HepG2 (cell line): ENCODE data around the gene CTNNBIP1. TPM values are rescaled to one million over a fixed set of nuclear protein-coding genes. Genes with fewer than 3 reads are reported as not detected.

Experiments used
- ATAC-seq: fragments of 200-7000 bp; cut with Tn5 transposase; 3 replicates; pipeline ENCODE4 v1.9.1; 2020; ENCODE audit warnings: mild to moderate bottlenecking, moderate library complexity
- BruUV-seq: library from RNA; stranded (reverse); fragments of 400-500 nt; replicated peaks from 2 replicates; lab custom pipeline; 2021; lab: Mats Ljungman, UMichigan
- CTCF ChIA-PET: fragments of 300-600 bp; formaldehyde crosslinking; extraction: SDS; loops from one replicate; lab custom pipeline; 2021; ENCODE audit warnings: low total read pairs, inconsistent platforms, low intra/inter-chr PET ratio; lab: Yijun Ruan, JAX
- POLR2A ChIA-PET: fragments of 350-600 bp; sonication (Branson Sonifier 250); formaldehyde crosslinking; loops from one replicate; lab custom pipeline; 2020; ENCODE audit warnings: antibody characterized with exemption, inconsistent platforms; lab: Yijun Ruan, JAX
- DNase-seq: peaks from one replicate; pipeline ENCODE4 v3.0.0-alpha.2; 2015; ENCODE audit warnings: low spot score
- FAIRE-seq: peaks from 3 replicates; lab custom pipeline; 2011; peaks lifted over from hg19 to GRCh38; lab: Jason Lieb, UNC
- H2AFZ ChIP-seq: one replicate; pipeline ENCODE4 v1.6.1; 2011; ENCODE audit warnings: low read length, inconsistent platforms
- H3K27ac ChIP-seq: fragments of 300-600 bp; 3 replicates; pipeline ENCODE4 v1.8.0; 2011; ENCODE audit warnings: mixed run types, mild to moderate bottlenecking, mixed read lengths, low read length, inconsistent platforms; ENCODE audit not compliant: insufficient read depth; ENCODE audit errors: extremely low read length
- H3K27me3 ChIP-seq, 2 experiments: fragments of 200-600 bp in 1 of 2; 2 replicates in 1 of 2; 3 replicates in 1 of 2; pipeline versions ENCODE4 v1.6.0 to v1.8.0; 2011; ENCODE audit warnings: low read length in 2 of 2, mild to moderate bottlenecking in 2 of 2, moderate library complexity in 2 of 2, inconsistent platforms in 1 of 2; ENCODE audit not compliant: insufficient read depth in 2 of 2, control insufficient read depth in 1 of 2
- H3K36me3 ChIP-seq, 2 experiments: fragments of 200-600 bp in 1 of 2; replicated peaks in 1 of 2; 2 replicates in 1 of 2; 3 replicates in 1 of 2; pipeline versions ENCODE4 v1.5.1 to v1.8.0; 2011; ENCODE audit warnings: low read length in 2 of 2, inconsistent platforms in 1 of 2; ENCODE audit not compliant: insufficient read depth in 2 of 2, control insufficient read depth in 1 of 2
- H3K4me1 ChIP-seq: 2 replicates; pipeline ENCODE4 v1.5.1; 2012; ENCODE audit warnings: low read length, inconsistent platforms; ENCODE audit not compliant: insufficient read depth
- H3K4me2 ChIP-seq: 2 replicates; pipeline ENCODE4 v1.6.0; 2011; ENCODE audit warnings: low read depth, low read length, inconsistent platforms
- H3K4me3 ChIP-seq, 3 experiments: fragments of 200-600 bp in 1 of 3; sonication (generic), shearing (Covaris generic) in 1 of 3; replicated peaks in 1 of 3; 2 replicates each; pipeline ENCODE4 v1.5.1; 2011 to 2016; ENCODE audit warnings: low read length in 3 of 3, inconsistent platforms in 2 of 3, low read depth in 2 of 3, mild to moderate bottlenecking in 2 of 3, control low read depth in 1 of 3, mixed read lengths in 1 of 3; ENCODE audit not compliant: insufficient read depth in 1 of 3
- H3K79me2 ChIP-seq: one replicate; pipeline ENCODE4 v1.6.1; 2011; ENCODE audit warnings: low read length, inconsistent platforms; ENCODE audit not compliant: insufficient read depth
- H3K9ac ChIP-seq: 2 replicates; pipeline ENCODE4 v1.6.0; 2011; ENCODE audit warnings: mild to moderate bottlenecking, low read depth, low read length, inconsistent platforms; ENCODE audit not compliant: insufficient read depth
- H3K9me3 ChIP-seq: 2 replicates; pipeline ENCODE4 v1.5.1; 2012; ENCODE audit warnings: mild to moderate bottlenecking, low read length
- H4K20me1 ChIP-seq: 2 replicates; pipeline ENCODE4 v1.6.0; 2011; ENCODE audit warnings: inconsistent platforms, mild to moderate bottlenecking, low read length, moderate library complexity; ENCODE audit not compliant: insufficient read depth
- CREBL2 ChIP-seq: sonication (generic); formaldehyde crosslinking; IDR thresholded peaks from 2 replicates; pipeline ENCODE4 v1.8.1; 2023; ENCODE audit warnings: missing genetic modification reagents, mild to moderate bottlenecking, borderline replicate concordance
- FOXK2 ChIP-seq: fragments of 450-650 bp; IDR thresholded peaks from 2 replicates; pipeline ENCODE4 v1.6.1; 2016
- GATAD2A ChIP-seq: IDR thresholded peaks from 2 replicates; pipeline ENCODE4 v1.6.1; 2016
- NFE2 ChIP-seq: sonication (generic); formaldehyde crosslinking; IDR thresholded peaks from 2 replicates; pipeline ENCODE4 v1.4.0; 2020; ENCODE audit warnings: missing genetic modification reagents
- NR3C1 ChIP-seq: sonication (generic); formaldehyde crosslinking; IDR thresholded peaks from 2 replicates; pipeline ENCODE4 v1.4.0; 2020; ENCODE audit warnings: missing genetic modification reagents
- PHF20 ChIP-seq: sonication (generic); formaldehyde crosslinking; IDR thresholded peaks from 2 replicates; pipeline ENCODE4 v1.5.0; 2020; ENCODE audit warnings: mild to moderate bottlenecking, missing genetic modification reagents
- THAP9 ChIP-seq: sonication (generic); formaldehyde crosslinking; IDR thresholded peaks from 2 replicates; pipeline ENCODE4; 2020; ENCODE audit warnings: missing genetic modification reagents, mild to moderate bottlenecking, borderline replicate concordance
- ZBTB38 ChIP-seq: sonication (generic); formaldehyde crosslinking; IDR thresholded peaks from 2 replicates; pipeline ENCODE4 v1.5.1; 2020; ENCODE audit warnings: mild to moderate bottlenecking, missing genetic modification reagents
- ZBTB43 ChIP-seq: sonication (generic); formaldehyde crosslinking; conservative IDR thresholded peaks from 2 replicates; pipeline ENCODE4 v1.4.0; 2020; ENCODE audit warnings: missing genetic modification reagents
- ZFP41 ChIP-seq: sonication (generic); formaldehyde crosslinking; IDR thresholded peaks from 2 replicates; pipeline ENCODE4 v1.4.0; 2020; ENCODE audit warnings: mild to moderate bottlenecking, missing genetic modification reagents, borderline replicate concordance
- ZNF136 ChIP-seq: sonication (generic); formaldehyde crosslinking; IDR thresholded peaks from 2 replicates; pipeline ENCODE4 v1.8.1; 2022; ENCODE audit warnings: low read depth, mild to moderate bottlenecking, moderate library complexity, missing genetic modification reagents
- ZNF407 ChIP-seq: sonication (generic); formaldehyde crosslinking; IDR thresholded peaks from one replicate; pipeline ENCODE4 v1.5.1; 2020; ENCODE audit warnings: mild to moderate bottlenecking, missing genetic modification reagents; ENCODE audit errors: not compliant biosample characterization
- WGBS: methylation state at CpG from one replicate; pipeline ENCODE4 v1.1.6; 2017; ENCODE audit warnings: low lambda C conversion rate; 5-methylcytosine and 5-hydroxymethylcytosine counted together
- in situ Hi-C: cut with HindIII; loops from 2 replicates; pipeline ENCODE4 v1.10.0; 2017; ENCODE audit warnings: low pct_unique_long_range_greater_than_20kb; ENCODE audit not compliant: extremely low pct_ligation_motif_present
- intact Hi-C: fragments of 100-400 bp; cut with micrococcal nuclease; formaldehyde crosslinking; loops from one replicate; pipeline ENCODE4 v1.10.0; 2022; ENCODE audit not compliant: unreplicated experiment
- polyA plus RNA-seq, 8 experiments: library from polyadenylated mRNA; depleted of rRNA in 3 of 8; stranded (reverse) in 7 of 8; unstranded in 1 of 8; fragments of >200 nt; fragmentation: Illumina TruSeq in 4 of 8; extraction: Trizol in 4 of 8; gene quantifications; 2 replicates each; pipeline versions ENCODE4 v1.2.1 to v1.2.3, GENCODE V29; 2011 to 2016; ENCODE audit warnings: low read depth in 4 of 8, missing spikeins in 1 of 8, mixed read lengths in 1 of 8; ENCODE audit not compliant: insufficient read depth in 1 of 8
- total RNA-seq, 5 experiments: library from RNA; depleted of rRNA; stranded (reverse); fragments of >200 nt; fragmentation: Illumina TruSeq; extraction: Trizol; gene quantifications; 2 replicates each; pipeline ENCODE4 v1.2.3, GENCODE V29; 2016; ENCODE audit warnings: low read depth in 1 of 5

The CTNNBIP1 gene
- total and polyA plus RNA-seq, 2 of the 13 experiments (the other 11 are each of a cell fraction or from before 2014, with no cell fraction given): 71.7 to 83.0 TPM

GRCh38 chr1:9888886-9889285, 21.2 kb downstream of the CTNNBIP1 start:
- no peak; the same call in 2 of the 3 replicates for ATAC-seq
- no peak for DNase-seq
- no peaks in the 10 kb centered on the region for H3K9me3 ChIP-seq
- peaks cover 19 to 54% of the 10 kb centered on the region in 2 experiments; a peak in 4 of 5 replicates for H3K36me3 ChIP-seq
- ChIA-PET CTCF (no interaction called here), POLR2A (interaction anchor here (0.8 kb wide), 1 partner anchor 12 kb away, joined by 3 read pairs; no protein-coding TSS in a partner anchor)
- in situ Hi-C loops (no loop called here), intact Hi-C loops (no loop called here)
- H3K4me2 ChIP-seq: no peak overlapping the region
- H3K4me3 ChIP-seq: no peak overlapping the region
- no peaks in the 10 kb centered on the region for H4K20me1 ChIP-seq
- H3K27me3 ChIP-seq: no peaks in the 10 kb centered on the region
- 100% methylated on average over 3 of the region's 9 CpGs for WGBS
- H3K27ac ChIP-seq: no peak overlapping the region
- H3K9ac ChIP-seq: no peak overlapping the region
- H3K79me2 ChIP-seq: peaks cover 6% of the 10 kb centered on the region
- H3K4me1 ChIP-seq: peaks cover 13% of the 10 kb centered on the region; the same call in 1 of the 2 replicates
- FAIRE-seq: no peak
- H2AFZ ChIP-seq: no peak overlapping the region
- BruUV-seq: no TSS peak
- TF ChIP-seq ZNF407: no peak
- TF ChIP-seq PHF20: no peak
- no peak for TF ChIP-seq ZBTB38 (CRISPR knock-in tag)
- no peak for TF ChIP-seq THAP9 (CRISPR knock-in tag)
- no peak for TF ChIP-seq CREBL2
- TF ChIP-seq GATAD2A: no peak
- no peak for TF ChIP-seq ZFP41 (CRISPR knock-in tag)
- no peak for TF ChIP-seq FOXK2
- no peak for TF ChIP-seq ZNF136 (CRISPR knock-in tag)
- TF ChIP-seq NR3C1: no peak
- TF ChIP-seq NFE2 (CRISPR knock-in tag): no peak
- TF ChIP-seq ZBTB43 (CRISPR knock-in tag): no peak
